ENCODE measurements around the gene TNXB. TPM values are rescaled to one million over a fixed set of nuclear protein-coding genes. Genes with fewer than 3 reads are reported as not detected.
"Not testable (repeated sequence)": the region's sequence is repeated elsewhere in the genome, so short reads cannot be mapped to it uniquely, and the experiment has no call there.

The TNXB gene
- total RNA-seq, 1 donor from 2014 or later: 2.4 TPM

DNA sequence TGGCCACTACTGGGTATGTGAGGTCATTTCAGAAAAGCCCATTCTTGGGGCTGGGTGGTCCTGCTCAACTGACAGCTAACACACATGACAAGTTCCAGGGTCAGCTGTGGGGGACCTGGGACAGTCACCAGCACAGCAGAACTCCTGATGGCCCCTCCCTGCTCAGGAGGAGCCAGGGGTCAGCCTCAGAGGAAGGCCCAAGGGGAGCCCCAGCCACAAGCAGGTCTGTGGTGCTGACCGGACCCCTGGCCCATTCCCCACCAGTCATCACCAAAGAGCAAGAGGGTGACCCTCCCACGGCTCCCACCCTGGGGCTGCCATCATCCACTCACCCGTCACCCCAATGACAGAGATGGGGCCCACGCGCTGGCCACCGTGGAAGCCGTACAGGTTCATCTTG, 52.9 kb downstream of the TNXB start:
- no peaks in the 10 kb centered on the region for H3K36me3 ChIP-seq (ENCODE audit: control insufficient read depth, insufficient read depth, low read length)
- FAIRE-seq: no peak
- no peak overlapping the region for H3K4me3 ChIP-seq (ENCODE audit: low read depth, low read length)
- TF ChIP-seq, protein P1, sequence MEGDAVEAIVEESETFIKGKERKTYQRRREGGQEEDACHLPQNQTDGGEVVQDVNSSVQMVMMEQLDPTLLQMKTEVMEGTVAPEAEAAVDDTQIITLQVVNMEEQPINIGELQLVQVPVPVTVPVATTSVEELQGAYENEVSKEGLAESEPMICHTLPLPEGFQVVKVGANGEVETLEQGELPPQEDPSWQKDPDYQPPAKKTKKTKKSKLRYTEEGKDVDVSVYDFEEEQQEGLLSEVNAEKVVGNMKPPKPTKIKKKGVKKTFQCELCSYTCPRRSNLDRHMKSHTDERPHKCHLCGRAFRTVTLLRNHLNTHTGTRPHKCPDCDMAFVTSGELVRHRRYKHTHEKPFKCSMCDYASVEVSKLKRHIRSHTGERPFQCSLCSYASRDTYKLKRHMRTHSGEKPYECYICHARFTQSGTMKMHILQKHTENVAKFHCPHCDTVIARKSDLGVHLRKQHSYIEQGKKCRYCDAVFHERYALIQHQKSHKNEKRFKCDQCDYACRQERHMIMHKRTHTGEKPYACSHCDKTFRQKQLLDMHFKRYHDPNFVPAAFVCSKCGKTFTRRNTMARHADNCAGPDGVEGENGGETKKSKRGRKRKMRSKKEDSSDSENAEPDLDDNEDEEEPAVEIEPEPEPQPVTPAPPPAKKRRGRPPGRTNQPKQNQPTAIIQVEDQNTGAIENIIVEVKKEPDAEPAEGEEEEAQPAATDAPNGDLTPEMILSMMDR (IDR thresholded peaks at IDR 0.05; ENCODE audit: insufficient read depth, low read length, severe bottlenecking): no peak
- no peak for DNase-seq (ENCODE audit: low read depth)
- H3K27me3 ChIP-seq (ENCODE audit: control insufficient read depth, insufficient read depth, low read length): no peaks in the 10 kb centered on the region

DNA sequence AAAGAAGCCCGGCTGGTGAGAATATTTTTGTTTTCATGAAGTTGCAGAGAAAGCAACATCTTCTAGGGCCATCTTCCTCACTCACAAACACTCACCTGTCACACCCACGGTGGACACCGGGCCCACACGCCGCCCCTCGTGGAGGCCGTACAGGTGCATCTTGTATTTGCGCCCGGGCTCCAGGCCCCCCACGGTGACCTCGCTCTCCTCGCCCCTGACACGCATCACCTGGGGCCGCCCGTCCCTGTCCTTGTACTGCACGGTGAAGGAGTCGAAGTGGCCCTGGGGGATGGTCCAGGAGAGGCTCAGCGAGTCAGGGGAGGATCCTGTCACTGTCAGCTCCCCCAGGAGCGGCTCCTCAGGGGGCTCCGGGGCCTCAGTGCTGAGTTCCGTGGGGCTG, 53.4 kb downstream of the TNXB start:
- not testable (repeated sequence) for FAIRE-seq

DNA sequence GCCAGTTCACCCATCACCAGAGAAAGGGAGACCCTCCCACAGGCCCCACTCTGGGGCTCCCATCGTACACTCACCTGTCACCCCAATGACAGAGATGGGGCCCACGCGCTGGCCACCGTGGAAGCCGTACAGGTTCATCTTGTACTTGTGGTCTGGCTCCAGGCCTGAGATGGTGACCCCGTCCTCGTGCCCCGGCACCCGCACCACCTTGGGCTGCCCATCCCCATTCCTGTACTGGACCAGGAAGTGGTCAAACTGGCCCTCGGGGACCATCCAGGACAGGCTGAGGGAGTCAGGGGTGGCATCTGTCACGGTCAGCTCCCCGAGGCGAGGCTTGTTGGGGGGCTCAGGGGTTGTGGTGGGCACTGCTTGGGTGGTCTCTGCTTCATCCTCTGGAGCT, 55.8 kb downstream of the TNXB start:
- not testable (repeated sequence) for FAIRE-seq; H3K4me3 ChIP-seq (ENCODE audit: low read depth, low read length); H3K27me3 ChIP-seq (ENCODE audit: control insufficient read depth, insufficient read depth, low read length); H3K36me3 ChIP-seq (ENCODE audit: control insufficient read depth, insufficient read depth, low read length); DNase-seq (ENCODE audit: low read depth)

More for the DNA sequence above, 53.4 kb downstream of the TNXB start:
- not testable (repeated sequence) for H3K4me3 ChIP-seq (ENCODE audit: low read depth, low read length); H3K27me3 ChIP-seq (ENCODE audit: control insufficient read depth, insufficient read depth, low read length); H3K36me3 ChIP-seq (ENCODE audit: control insufficient read depth, insufficient read depth, low read length); DNase-seq (ENCODE audit: low read depth)

DNA sequence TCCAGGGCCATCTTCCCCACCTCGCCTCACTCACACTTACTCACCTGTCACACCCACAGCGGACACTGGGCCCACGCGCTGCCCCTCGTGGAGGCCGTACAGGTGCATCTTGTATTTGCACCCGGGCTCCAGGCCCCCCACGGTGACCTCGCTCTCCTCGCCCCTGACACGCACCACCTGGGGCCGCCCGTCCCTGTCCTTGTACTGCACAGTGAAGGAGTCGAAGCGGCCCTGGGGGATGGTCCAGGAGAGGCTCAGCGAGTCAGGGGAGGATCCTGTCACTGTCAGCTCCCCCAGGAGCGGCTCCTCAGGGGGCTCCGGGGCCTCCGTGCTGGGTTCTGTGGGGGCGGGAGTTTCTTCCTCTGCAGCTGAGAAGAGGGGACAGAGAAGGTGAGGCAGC, 56.5 kb downstream of the TNXB start:
- H3K27me3 ChIP-seq (ENCODE audit: control insufficient read depth, insufficient read depth, low read length); FAIRE-seq; H3K4me3 ChIP-seq (ENCODE audit: low read depth, low read length); H3K36me3 ChIP-seq (ENCODE audit: control insufficient read depth, insufficient read depth, low read length); DNase-seq (ENCODE audit: low read depth): not testable (repeated sequence)

DNA sequence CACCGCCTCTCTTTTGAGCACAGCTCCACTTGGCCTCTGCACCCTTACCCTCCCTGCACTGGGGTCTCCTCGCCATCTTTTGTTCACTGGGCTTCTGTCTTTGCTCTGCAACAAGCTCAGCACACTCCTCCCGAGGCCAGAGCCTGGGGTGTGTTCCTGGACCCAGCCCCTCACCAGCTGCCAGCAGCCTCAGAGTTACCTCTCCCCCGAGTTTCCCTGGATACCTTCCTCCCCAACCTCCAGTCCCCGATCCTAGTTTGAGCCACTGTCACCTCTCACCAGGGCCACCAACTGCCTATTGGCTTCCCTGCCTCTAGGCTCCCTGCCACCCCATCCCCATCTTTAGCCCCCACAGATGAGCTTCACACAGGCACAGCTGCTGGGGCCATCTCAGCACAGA, 58.6 kb downstream of the TNXB start:
- FAIRE-seq: no peak
- TF ChIP-seq, protein P1 (IDR thresholded peaks at IDR 0.05; ENCODE audit: insufficient read depth, low read length, severe bottlenecking): no peak
- Histone ChIP-seq H3K36me3 (ENCODE audit: control insufficient read depth, insufficient read depth, low read length) (no peaks in the 10 kb centered on the region), H3K4me3 (ENCODE audit: low read depth, low read length) (no peak overlapping the region), H3K27me3 (ENCODE audit: control insufficient read depth, insufficient read depth, low read length) (peaks cover 3% of the 10 kb centered on the region)
- DNase-seq (ENCODE audit: low read depth): no peak

DNA sequence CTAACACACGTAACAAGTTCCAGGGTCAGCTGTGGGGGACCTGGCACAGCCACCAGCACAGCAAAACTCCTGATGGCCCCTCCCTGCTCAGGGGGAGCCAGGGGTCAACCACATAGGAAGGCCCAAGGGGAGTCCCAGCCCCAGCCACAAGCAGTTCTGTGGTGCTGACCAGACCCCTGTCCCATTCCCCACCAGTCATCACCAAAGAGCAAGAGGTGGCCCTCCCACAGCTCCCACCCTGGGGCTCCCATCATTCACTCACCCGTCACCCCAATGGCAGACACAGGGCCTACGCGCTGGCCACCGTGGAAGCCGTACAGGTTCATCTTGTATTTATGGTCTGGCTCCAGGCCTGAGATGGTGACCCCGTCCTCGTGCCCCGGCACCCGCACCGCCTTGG, 59.4 kb downstream of the TNXB start:
- H3K4me3 ChIP-seq (ENCODE audit: low read depth, low read length); DNase-seq (ENCODE audit: low read depth); H3K36me3 ChIP-seq (ENCODE audit: control insufficient read depth, insufficient read depth, low read length); H3K27me3 ChIP-seq (ENCODE audit: control insufficient read depth, insufficient read depth, low read length); FAIRE-seq: not testable (repeated sequence)

DNA sequence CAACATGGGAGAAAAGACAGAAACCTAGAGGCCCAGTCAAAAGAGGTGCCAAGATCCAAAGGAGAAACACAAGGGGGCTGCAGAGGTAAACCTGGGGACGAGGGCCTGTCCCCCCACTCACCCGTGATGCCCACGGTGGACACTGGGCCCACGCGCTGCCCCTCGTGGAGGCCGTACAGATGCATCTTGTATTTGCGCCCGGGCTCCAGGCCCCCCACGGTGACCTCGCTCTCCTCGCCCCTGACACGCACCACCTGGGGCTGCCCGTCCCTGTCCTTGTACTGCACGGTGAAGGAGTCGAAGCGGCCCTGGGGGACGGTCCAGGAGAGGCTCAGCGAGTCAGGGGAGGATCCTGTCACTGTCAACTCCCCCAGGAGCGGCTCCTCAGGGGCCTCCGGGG, 60.0 kb downstream of the TNXB start:
- FAIRE-seq; DNase-seq (ENCODE audit: low read depth); H3K36me3 ChIP-seq (ENCODE audit: control insufficient read depth, insufficient read depth, low read length); H3K27me3 ChIP-seq (ENCODE audit: control insufficient read depth, insufficient read depth, low read length); H3K4me3 ChIP-seq (ENCODE audit: low read depth, low read length): not testable (repeated sequence)

DNA sequence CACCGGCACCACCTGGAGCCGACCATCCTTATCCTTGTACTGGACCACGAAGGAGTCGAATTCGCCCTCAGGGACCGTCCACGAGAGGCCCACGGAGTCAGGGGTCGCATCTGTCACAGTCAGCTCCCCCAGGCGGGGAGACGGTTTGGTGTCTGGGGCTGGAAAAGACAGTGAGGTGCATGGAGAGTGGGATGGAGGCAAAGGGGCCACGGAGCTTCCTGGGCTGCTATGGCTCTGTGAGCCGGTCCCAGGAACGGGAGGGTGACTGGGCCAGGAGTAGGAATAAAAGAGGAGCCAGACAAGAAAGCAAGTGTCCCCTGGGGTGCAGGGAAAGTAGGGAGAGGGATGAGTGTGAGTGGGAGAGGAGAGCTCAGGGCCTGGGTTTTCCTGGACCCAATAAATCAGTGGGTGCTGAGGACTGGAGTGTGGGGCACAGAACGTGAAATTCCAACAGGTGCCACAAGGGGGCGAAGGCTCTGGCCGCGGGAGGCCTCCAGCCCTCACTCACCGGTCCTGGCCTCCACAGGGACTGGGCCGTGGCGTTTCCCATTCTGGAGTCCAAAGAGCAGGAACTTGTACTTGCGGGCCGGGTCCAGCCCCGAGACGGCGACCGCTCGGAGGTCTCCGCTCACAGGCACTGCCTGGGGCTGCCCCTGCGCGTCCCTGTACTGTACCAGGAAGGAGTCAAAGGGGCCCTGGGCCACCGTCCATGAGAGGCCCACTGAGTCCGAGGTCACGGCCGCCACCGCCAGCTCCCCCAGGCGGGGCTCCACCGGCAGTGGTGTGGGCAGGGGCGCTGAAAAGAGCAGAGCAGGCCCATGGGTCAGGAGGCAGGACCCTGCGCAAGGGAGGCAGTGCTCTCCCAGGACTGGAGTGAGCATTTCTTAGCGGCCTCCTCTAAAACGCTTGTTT, 61.0 kb downstream of the TNXB start:
- H3K36me3 ChIP-seq (ENCODE audit: control insufficient read depth, insufficient read depth, low read length): no peaks in the 10 kb centered on the region
- FAIRE-seq: no peak
- TF ChIP-seq, protein P1 (IDR thresholded peaks at IDR 0.05; ENCODE audit: insufficient read depth, low read length, severe bottlenecking): peak; percentile 93
- no peak overlapping the region for H3K4me3 ChIP-seq (ENCODE audit: low read depth, low read length)
- peaks cover 3% of the 10 kb centered on the region for H3K27me3 ChIP-seq (ENCODE audit: control insufficient read depth, insufficient read depth, low read length)
- peak; percentile 15 for DNase-seq (ENCODE audit: low read depth)
